Mucosa of descending colon (tissue), 3 donors: ENCODE results near the gene FOCAD. TPM values are rescaled to one million over a fixed set of nuclear protein-coding genes. Genes with fewer than 3 reads are reported as not detected.

Experiments
- ATAC-seq: fragments of 200-7000 bp; cut with Tn5 transposase; one replicate; pipeline ENCODE4 v1.9.1; 2020; ENCODE audit warnings: mild to moderate bottlenecking, moderate library complexity
- DNase-seq, 3 donors: peaks; one replicate each; pipeline ENCODE4 v3.0.0-alpha.2; 2020
- H3K36me3 ChIP-seq: fragments of 200-600 bp; one replicate; pipeline ENCODE4 v1.8.0; 2021; ENCODE audit warnings: low read depth, mild to moderate bottlenecking
- H3K4me1 ChIP-seq: fragments of 200-600 bp; one replicate; pipeline ENCODE4 v1.8.0; 2021; ENCODE audit warnings: low read depth, mild to moderate bottlenecking
- H3K4me3 ChIP-seq: fragments of 200-600 bp; one replicate; pipeline ENCODE4 v1.8.0; 2021; ENCODE audit warnings: mild to moderate bottlenecking
- H3K9me3 ChIP-seq: fragments of 200-600 bp; one replicate; pipeline ENCODE4 v1.8.0; 2021; ENCODE audit warnings: mild to moderate bottlenecking
- intact Hi-C, 2 donors: fragments of 100-400 bp; cut with DNase I in 1 of 2; cut with micrococcal nuclease in 1 of 2; formaldehyde crosslinking; loops; one replicate each; pipeline versions ENCODE4 v1.11.0 to v1.11.1; 2022; cut with DNase I, micrococcal nuclease
- total RNA-seq, 3 donors: library from RNA; stranded (reverse); fragmentation: NEBNext Ultra II Directional in 2 of 3; extraction: Animal tissue kit (Norgen Biotek cat#: 25700) in 2 of 3; gene quantifications; one replicate each; pipeline versions ENCODE4 v1.2.1 to v1.2.4, GENCODE V29; 2021 to 2023
- TF ChIP-seq, protein P1 (sequence below): fragments of 200-600 bp; IDR thresholded peaks from one replicate; pipeline ENCODE4 v1.8.0; 2022; ENCODE audit warnings: antibody characterized with exemption, mild to moderate bottlenecking
- donor health status: DM: no; HTN: no; CAD: no; lungs with moderate emphysema.
- donor health status: DM: no; HTN: no; CAD: no.
- donor health status: DM: no; HTN: yes; CAD: no.

Gene FOCAD
- total RNA-seq, 3 donors from 2014 or later: 26.6 to 30.3 (median 26.9) TPM

DNA sequence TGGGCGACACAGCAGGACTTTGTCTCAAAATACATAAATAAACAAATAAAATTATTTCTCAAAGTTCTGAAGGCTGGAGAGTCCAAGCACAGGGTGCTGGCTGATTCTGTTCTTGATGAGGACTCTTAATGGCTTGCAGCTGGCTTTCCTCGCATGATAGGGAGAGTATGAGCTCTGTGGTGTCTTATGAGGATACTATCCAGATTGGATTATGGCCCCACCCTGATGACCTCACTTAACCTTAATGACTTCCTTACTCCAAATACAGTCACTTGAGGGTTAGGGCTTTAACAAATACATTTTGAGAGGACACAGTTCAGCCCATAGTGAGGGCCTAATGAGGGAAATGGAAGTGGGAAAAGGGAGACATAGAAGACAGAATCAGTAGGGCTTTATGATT lies 87.7 kb downstream of the FOCAD start:
- Histone ChIP-seq H3K9me3 (no peaks in the 10 kb centered on the region), H3K36me3 (peaks cover 5% of the 10 kb centered on the region), H3K4me3 (no peak overlapping the region), H3K4me1 (no peaks in the 10 kb centered on the region)
- TF ChIP-seq, protein P1, sequence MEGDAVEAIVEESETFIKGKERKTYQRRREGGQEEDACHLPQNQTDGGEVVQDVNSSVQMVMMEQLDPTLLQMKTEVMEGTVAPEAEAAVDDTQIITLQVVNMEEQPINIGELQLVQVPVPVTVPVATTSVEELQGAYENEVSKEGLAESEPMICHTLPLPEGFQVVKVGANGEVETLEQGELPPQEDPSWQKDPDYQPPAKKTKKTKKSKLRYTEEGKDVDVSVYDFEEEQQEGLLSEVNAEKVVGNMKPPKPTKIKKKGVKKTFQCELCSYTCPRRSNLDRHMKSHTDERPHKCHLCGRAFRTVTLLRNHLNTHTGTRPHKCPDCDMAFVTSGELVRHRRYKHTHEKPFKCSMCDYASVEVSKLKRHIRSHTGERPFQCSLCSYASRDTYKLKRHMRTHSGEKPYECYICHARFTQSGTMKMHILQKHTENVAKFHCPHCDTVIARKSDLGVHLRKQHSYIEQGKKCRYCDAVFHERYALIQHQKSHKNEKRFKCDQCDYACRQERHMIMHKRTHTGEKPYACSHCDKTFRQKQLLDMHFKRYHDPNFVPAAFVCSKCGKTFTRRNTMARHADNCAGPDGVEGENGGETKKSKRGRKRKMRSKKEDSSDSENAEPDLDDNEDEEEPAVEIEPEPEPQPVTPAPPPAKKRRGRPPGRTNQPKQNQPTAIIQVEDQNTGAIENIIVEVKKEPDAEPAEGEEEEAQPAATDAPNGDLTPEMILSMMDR: no peak
- no peak for DNase-seq
- intact Hi-C loops: no loop called here
- no peak for ATAC-seq

DNA sequence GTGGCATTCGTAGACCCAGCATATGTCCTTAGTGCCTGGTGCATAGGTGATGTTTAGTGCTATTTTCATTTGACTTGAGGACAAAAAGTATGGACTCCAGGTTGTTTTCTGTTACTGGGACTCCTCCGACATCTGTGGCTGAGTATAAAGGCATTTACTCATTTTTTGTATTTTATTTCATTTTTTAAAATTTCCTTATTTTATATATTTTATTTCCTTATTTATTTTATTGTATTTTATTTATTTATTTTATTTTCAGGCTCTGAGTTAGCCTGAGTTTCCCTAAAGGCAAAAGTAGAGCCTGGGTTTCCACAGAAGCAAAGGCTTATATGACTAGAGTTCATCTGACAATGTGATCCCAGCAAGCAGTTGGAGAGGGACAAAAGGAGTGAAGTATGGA lies 91.6 kb downstream of the FOCAD start:
- no peak for ATAC-seq
- no peak for DNase-seq
- Histone ChIP-seq H3K9me3 (no peaks in the 10 kb centered on the region), H3K36me3 (no peaks in the 10 kb centered on the region), H3K4me1 (no peaks in the 10 kb centered on the region), H3K4me3 (no peak overlapping the region)
- TF ChIP-seq, protein P1: no peak
- intact Hi-C loops: no loop called here

DNA sequence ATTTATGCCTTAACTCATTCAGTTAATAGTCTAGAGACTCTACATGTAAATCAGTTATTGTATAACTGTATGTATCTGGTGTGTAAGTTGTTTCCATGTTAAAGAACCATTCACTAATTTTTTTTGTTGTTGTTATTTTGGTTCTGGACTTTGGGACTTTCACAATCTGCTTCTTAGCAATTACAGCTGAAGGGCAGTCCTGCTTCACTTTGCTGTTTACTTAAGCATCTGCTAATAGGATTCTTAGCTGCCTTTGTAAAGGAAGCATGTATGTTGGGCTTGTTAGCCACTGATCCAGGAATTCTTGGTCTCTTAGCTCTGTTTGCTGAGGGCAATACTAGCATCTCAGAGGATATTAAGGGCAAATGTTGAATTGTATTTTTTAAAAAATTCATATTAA lies 97.0 kb downstream of the FOCAD start:
- H3K9me3 ChIP-seq: no peaks in the 10 kb centered on the region
- H3K36me3 ChIP-seq: no peaks in the 10 kb centered on the region
- intact Hi-C loops: no loop called here
- H3K4me1 ChIP-seq: no peaks in the 10 kb centered on the region
- no peak overlapping the region for H3K4me3 ChIP-seq
- TF ChIP-seq, protein P1: no peak
- ATAC-seq (no peak), DNase-seq (no peak)

DNA sequence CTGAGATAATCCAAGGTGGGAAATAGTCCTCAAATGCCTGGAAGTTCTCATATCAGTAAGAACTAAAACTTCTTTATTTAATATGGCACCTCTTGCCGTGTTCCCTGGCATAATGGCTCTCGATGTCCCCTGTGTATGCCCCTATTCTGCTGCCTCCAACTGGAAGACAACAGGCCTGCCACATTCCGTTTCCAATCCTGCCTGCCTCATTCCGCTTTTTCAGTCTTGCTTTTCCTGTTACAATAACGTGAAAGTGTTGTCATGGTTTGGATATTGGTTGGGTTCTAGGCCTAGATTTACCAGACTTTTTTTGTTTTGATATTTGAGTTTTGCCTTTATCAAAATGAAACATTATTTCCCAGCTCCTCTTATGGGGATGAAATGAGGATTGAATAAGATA lies 98.2 kb downstream of the FOCAD start:
- no peaks in the 10 kb centered on the region for H3K36me3 ChIP-seq
- no peak for DNase-seq

DNA sequence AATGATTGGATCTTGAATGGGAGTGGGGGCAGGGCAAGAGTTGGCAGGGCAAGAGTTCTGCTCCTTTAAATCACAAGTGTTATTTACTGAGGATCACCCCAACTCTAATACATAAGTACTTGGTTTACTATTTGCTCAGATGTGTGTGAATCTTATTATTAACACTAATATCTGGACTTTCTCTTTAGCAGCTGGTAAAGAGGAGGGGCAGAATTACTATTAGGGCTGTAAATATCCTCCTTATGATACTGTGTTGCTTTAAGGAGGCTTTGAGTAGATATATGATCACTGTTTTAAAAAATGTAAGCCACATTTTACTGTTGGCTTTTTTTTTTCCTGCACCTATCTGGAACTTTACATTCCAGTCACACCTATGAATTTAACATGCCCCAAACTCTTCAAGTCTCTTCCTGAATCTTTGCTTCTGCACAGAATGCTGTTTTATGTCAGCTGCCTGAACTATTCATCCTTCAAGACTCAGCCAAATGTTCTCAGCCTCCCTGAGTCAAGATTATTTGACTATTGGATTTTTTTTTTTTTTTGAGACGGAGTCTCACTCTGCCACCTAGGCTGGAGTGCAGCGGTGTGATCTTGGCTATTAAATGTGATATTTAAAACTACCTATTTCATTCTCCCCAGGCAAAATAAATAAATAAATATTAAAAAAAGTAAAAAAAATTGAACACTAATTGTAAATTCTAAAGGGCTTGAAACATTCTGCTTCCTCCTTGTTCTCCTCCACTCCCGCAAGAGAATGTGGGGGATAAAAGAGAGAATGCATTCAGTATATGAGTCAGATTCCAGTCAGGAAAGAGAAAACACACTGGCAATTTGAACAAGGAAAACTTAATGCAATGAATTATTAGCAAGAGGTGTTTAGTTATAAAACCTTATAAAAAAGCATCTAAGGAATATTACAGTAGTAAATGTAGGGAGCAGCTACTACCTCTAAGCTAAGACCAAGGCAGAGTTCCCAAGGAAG lies 99.3 kb downstream of the FOCAD start:
- H3K36me3 ChIP-seq: no peaks in the 10 kb centered on the region
- TF ChIP-seq, protein P1: no peak
- H3K4me3 ChIP-seq: no peak overlapping the region
- H3K4me1 ChIP-seq: no peaks in the 10 kb centered on the region
- intact Hi-C loops: no loop called here
- ATAC-seq: no peak
- no peaks in the 10 kb centered on the region for H3K9me3 ChIP-seq
- no peak for DNase-seq

More for the DNA sequence above, 98.2 kb downstream of the FOCAD start:
- H3K4me3 ChIP-seq: no peak overlapping the region
- no peak for ATAC-seq
- TF ChIP-seq, protein P1: no peak
- intact Hi-C loops: no loop called here
- H3K4me1 ChIP-seq: no peaks in the 10 kb centered on the region
- H3K9me3 ChIP-seq: no peaks in the 10 kb centered on the region
